Activated CD4-positive, alpha-beta T cell treated with anti-CD3 and anti-CD28 coated beads for 36 hours (primary cell): Measurements from ENCODE around the gene RCE1. TPM values are rescaled to one million over a fixed set of nuclear protein-coding genes. Genes with fewer than 3 reads are reported as not detected.

Experiments
- ATAC-seq: fragments of 200-7000 bp; cut with Tn5 transposase; one replicate; pipeline ENCODE4 v1.10.0; 2021; ENCODE audit warnings: mild to moderate bottlenecking, moderate library complexity
- CTCF ChIA-PET: fragments of 350-600 bp; sonication (Branson Sonifier 250); formaldehyde crosslinking; loops from one replicate; lab custom pipeline; 2021; ENCODE audit warnings: antibody characterized with exemption; lab: Charles Lee
- POLR2A ChIA-PET: fragments of 350-600 bp; sonication (Branson Sonifier 250); formaldehyde crosslinking; loops from one replicate; lab custom pipeline; 2021; ENCODE audit warnings: antibody characterized with exemption, inconsistent platforms; lab: Charles Lee
- DNase-seq: peaks from one replicate; pipeline ENCODE4 v3.0.0-alpha.2; 2020
- H3K27ac Mint-ChIP-seq: one replicate; pipeline ENCODE4 v1.8.0; 2021; ENCODE audit warnings: mixed read lengths
- H3K27me3 Mint-ChIP-seq: one replicate; pipeline ENCODE4 v1.8.0; 2021; ENCODE audit warnings: mixed read lengths
- H3K36me3 Mint-ChIP-seq: one replicate; pipeline ENCODE4 v1.8.0; 2021; ENCODE audit warnings: low read depth, mixed read lengths
- H3K4me1 Mint-ChIP-seq: one replicate; pipeline ENCODE4 v1.8.0; 2021; ENCODE audit warnings: mixed read lengths
- H3K4me3 Mint-ChIP-seq: one replicate; pipeline ENCODE4 v1.8.0; 2021; ENCODE audit warnings: mild to moderate bottlenecking, moderate library complexity, mixed read lengths
- H3K9me3 Mint-ChIP-seq: one replicate; pipeline ENCODE4 v1.8.0; 2021; ENCODE audit warnings: low read depth, mixed read lengths
- intact Hi-C, 2 experiments: fragments of 100-400 bp; cut with DNase I in 1 of 2; cut with micrococcal nuclease in 1 of 2; formaldehyde crosslinking; loops; one replicate each; pipeline versions ENCODE4 v1.14.2 to v1.15.1; 2022 to 2024; cut with DNase I, micrococcal nuclease
- total RNA-seq, 2 experiments: library from RNA; stranded (reverse); gene quantifications; one replicate each; pipeline ENCODE4 v1.2.3, GENCODE V29; 2021

Gene RCE1
- total RNA-seq, 2 experiments from 2014 or later = 24.9 to 25.6 TPM

- Mint-ChIP-seq H3K4me1 (peaks cover 8% of the 10 kb centered on the region), H3K36me3 (no peaks in the 10 kb centered on the region), H3K27me3 (no peaks in the 10 kb centered on the region), H3K9me3 (peaks cover 2% of the 10 kb centered on the region), H3K27ac (no peak overlapping the region), H3K4me3 (no peak overlapping the region)
- intact Hi-C loops = no loop called here
- no peak for DNase-seq
- ChIA-PET POLR2A (no interaction called here), CTCF (no interaction called here)
- no peak for ATAC-seq
Observed at GRCh38 chr11:66889960-66890359, 46.7 kb downstream of the RCE1 start.

- Mint-ChIP-seq H3K27ac (peak overlapping the region; percentile 8), H3K4me3 (no peak overlapping the region), H3K9me3 (peaks cover 2% of the 10 kb centered on the region), H3K36me3 (no peaks in the 10 kb centered on the region), H3K27me3 (no peaks in the 10 kb centered on the region), H3K4me1 (peaks cover 8% of the 10 kb centered on the region)
- peak; percentile 100 for ATAC-seq
- ChIA-PET CTCF (interaction anchor here (0.6 kb wide), 1 partner anchor 496 kb away, joined by 4 read pairs; no protein-coding TSS in a partner anchor), POLR2A (no interaction called here)
- intact Hi-C loops = loop anchor here in 1 of 2 experiments (1.0 to 2.0 kb wide), 3 partner anchors 24 to 79 kb away; partner anchors contain the start of gene PC
- DNase-seq = peak; percentile 85
Observed at GRCh38 chr11:66891851-66892660, 48.8 kb downstream of the RCE1 start.

GRCh38 chr11:66892911-66893310 lies 49.7 kb downstream of the RCE1 start:
- Mint-ChIP-seq H3K27me3 (no peaks in the 10 kb centered on the region), H3K27ac (no peak overlapping the region), H3K9me3 (peaks cover 2% of the 10 kb centered on the region), H3K4me3 (no peak overlapping the region), H3K36me3 (no peaks in the 10 kb centered on the region), H3K4me1 (peaks cover 8% of the 10 kb centered on the region)
- intact Hi-C loops = loop anchor here in 1 of 2 experiments (1.0 to 2.0 kb wide), 3 partner anchors 25 to 78 kb away; partner anchors contain the start of gene PC
- ATAC-seq = no peak
- ChIA-PET CTCF (interaction anchor here (0.9 to 1.0 kb wide), 2 partner anchors 9 to 83 kb away, joined by 3 to 5 read pairs; no protein-coding TSS in a partner anchor), POLR2A (no interaction called here)
- DNase-seq = no peak

GRCh38 chr11:66894141-66894540 lies 50.9 kb downstream of the RCE1 start:
- DNase-seq (no peak), ATAC-seq (no peak)
- no peaks in the 10 kb centered on the region for H3K36me3 Mint-ChIP-seq
- H3K9me3 Mint-ChIP-seq = peaks cover 2% of the 10 kb centered on the region
- no peak overlapping the region for H3K4me3 Mint-ChIP-seq
- ChIA-PET CTCF (interaction anchor here (0.9 to 1.0 kb wide), 2 partner anchors 13 to 60 kb away, joined by 3 to 5 read pairs; no protein-coding TSS in a partner anchor), POLR2A (no interaction called here)
- H3K27me3 Mint-ChIP-seq = no peaks in the 10 kb centered on the region
- H3K27ac Mint-ChIP-seq = no peak overlapping the region
- H3K4me1 Mint-ChIP-seq = peaks cover 8% of the 10 kb centered on the region
- intact Hi-C loops = no loop called here

Other genes starting within 250 kb of the RCE1 start
- gene RBM14, start 226.8 kb upstream of the RCE1 start, total RNA-seq = 100 to 1,000 TPM; 122 to 137 TPM
- 100 to 1,000 TPM; 104 to 122 TPM for gene RBM4, start 204.7 kb upstream of the RCE1 start, total RNA-seq
- gene RBM4B, start 165.6 kb upstream of the RCE1 start, total RNA-seq = 10 to 100 TPM; 14.7 to 14.8 TPM
- gene SPTBN2, start 114.2 kb upstream of the RCE1 start, total RNA-seq = 1 to 10 TPM; 1.3 to 1.6 TPM
- gene LRFN4, start 13.6 kb downstream of the RCE1 start, total RNA-seq = 10 to 100 TPM; 19.2 to 22.7 TPM
- gene PC, start 114.9 kb downstream of the RCE1 start, total RNA-seq = 1 to 10 TPM; 9.2 to 9.3 TPM
- not detected for gene C11orf86, start 131.9 kb downstream of the RCE1 start, total RNA-seq
- gene SYT12, start 179.7 kb downstream of the RCE1 start, total RNA-seq = under 1 TPM in 1 of 2 experiments, not detected in 1; 0.11 TPM
- gene RHOD, start 213.4 kb downstream of the RCE1 start, total RNA-seq = under 1 TPM; 0.47 to 0.78 TPM